NT2/D1 (cell line): ENCODE measurements around the gene C17orf58.
A peak's percentile ranks its signal among the peaks of the same experiment; 100 is the strongest.
"Not testable (repeated sequence)": the region's sequence is repeated elsewhere in the genome, so short reads cannot be mapped to it uniquely, and the experiment has no call there.

Source experiments
- DNase-seq: peaks from one replicate; pipeline ENCODE4 v3.0.0-alpha.2; 2011; ENCODE audit warnings: low read depth, low spot score
- H3K27me3 ChIP-seq: 2 replicates; pipeline ENCODE4 v1.6.0; 2011; ENCODE audit warnings: mild to moderate bottlenecking; ENCODE audit not compliant: insufficient read length, insufficient read depth
- H3K36me3 ChIP-seq: 2 replicates; pipeline ENCODE4 v1.6.1; 2011; ENCODE audit warnings: mild to moderate bottlenecking, low read length, mixed read lengths; ENCODE audit not compliant: insufficient read depth, insufficient read length
- H3K4me1 ChIP-seq: 2 replicates; pipeline ENCODE4 v1.5.1; 2011; ENCODE audit not compliant: insufficient read depth, insufficient read length
- H3K4me3 ChIP-seq: 2 replicates; pipeline ENCODE4 v1.5.1; 2011; ENCODE audit warnings: low read depth; ENCODE audit not compliant: insufficient read length
- H3K9ac ChIP-seq: 2 replicates; pipeline ENCODE4 v1.6.0; 2011; ENCODE audit warnings: low read depth; ENCODE audit not compliant: insufficient read length
- H3K9me3 ChIP-seq: 2 replicates; pipeline ENCODE4 v1.5.1; 2011; ENCODE audit warnings: mild to moderate bottlenecking, low read length; ENCODE audit not compliant: insufficient read depth
- SUZ12 ChIP-seq: IDR thresholded peaks from 2 replicates; pipeline ENCODE4 v1.6.1; 2011; ENCODE audit not compliant: insufficient read length, insufficient read depth; ENCODE audit errors: extremely low read depth
- YY1 ChIP-seq: IDR thresholded peaks from 2 replicates; pipeline ENCODE4 v1.6.1; 2011; ENCODE audit not compliant: insufficient read length, insufficient read depth
- ZNF274 ChIP-seq: IDR thresholded peaks from 2 replicates; pipeline ENCODE4 v1.6.1; 2011; ENCODE audit warnings: mild to moderate bottlenecking, low read depth, low read length

The C17orf58 gene

DNA sequence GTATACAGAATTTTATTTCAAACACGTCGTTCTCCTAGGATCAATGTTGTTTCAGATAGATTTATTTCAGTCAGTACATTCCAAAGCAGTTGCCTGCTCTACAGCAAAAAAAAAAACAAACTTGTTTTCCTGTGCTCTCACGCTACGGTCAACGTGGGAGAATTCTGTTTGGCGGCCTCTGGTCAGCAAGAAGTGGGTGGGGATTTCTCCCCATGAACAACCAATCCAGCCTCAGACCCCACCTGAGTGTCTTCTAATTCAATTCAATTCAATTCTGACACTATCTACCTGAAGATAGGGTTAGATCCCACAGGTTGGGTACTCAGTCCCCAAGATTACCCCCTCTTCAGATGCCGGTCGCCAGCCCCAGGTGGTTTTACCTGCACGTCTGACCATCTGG, 22.1 kb downstream of the C17orf58 start:
- TF ChIP-seq YY1 (no peak), ZNF274 (no peak), SUZ12 (no peak)
- peak overlapping the region; percentile 62 for H3K9ac ChIP-seq
- H3K9me3 ChIP-seq, result no peaks in the 10 kb centered on the region
- H3K27me3 ChIP-seq, result no peaks in the 10 kb centered on the region
- DNase-seq, result no peak
- peaks cover 24% of the 10 kb centered on the region for H3K36me3 ChIP-seq
- H3K4me1 ChIP-seq, result no peaks in the 10 kb centered on the region
- peak overlapping the region; percentile 62 for H3K4me3 ChIP-seq

DNA sequence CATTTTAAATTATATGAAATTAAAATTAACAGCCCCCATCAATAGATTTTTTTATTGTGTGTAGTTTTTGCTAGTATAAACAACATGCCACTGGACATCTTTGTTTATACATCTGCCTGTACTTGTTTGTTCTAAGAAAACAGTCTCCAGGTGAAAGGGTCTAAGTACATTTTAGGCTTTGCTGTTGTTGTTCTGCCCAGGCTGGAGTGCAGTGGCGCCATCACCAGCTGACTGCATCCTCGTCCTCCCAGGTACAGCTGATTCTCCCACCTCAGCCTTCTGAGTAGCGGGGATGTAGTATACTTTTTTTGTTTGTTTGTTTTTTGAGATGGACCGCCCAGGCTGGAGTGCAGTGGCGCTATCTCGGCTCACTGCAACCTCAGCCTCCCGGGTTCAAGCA, 25.5 kb downstream of the C17orf58 start:
- DNase-seq, result no peak
- no peak overlapping the region for H3K9ac ChIP-seq
- no peaks in the 10 kb centered on the region for H3K4me1 ChIP-seq
- H3K36me3 ChIP-seq, result peaks cover 40% of the 10 kb centered on the region
- no peaks in the 10 kb centered on the region for H3K27me3 ChIP-seq
- TF ChIP-seq YY1 (no peak), SUZ12 (no peak), ZNF274 (no peak)
- no peaks in the 10 kb centered on the region for H3K9me3 ChIP-seq
- no peak overlapping the region for H3K4me3 ChIP-seq

DNA sequence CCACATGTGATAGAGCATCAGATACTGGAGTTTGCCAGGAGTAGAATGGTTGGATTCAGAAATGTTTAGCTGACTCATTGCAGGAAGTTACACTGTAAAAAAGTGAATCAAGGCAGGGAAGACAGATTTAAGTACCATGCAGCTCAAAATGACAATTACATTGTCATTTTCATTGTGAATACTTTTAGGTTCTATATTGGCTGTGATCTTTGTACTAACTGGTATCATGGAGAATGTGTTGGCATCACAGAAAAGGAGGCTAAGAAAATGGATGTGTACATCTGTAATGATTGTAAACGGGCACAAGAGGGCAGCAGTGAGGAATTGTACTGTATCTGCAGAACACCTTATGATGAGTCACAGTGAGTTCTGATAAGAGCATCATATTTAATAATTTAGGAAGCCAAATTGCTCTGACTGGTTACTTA, 33.1 kb downstream of the C17orf58 start:
- H3K4me1 ChIP-seq, H3K27me3 ChIP-seq, H3K9ac ChIP-seq, H3K9me3 ChIP-seq, H3K4me3 ChIP-seq: not testable (repeated sequence)
- H3K36me3 ChIP-seq, result peaks cover 50% of the 10 kb centered on the region
- DNase-seq, result peak; percentile 30

DNA sequence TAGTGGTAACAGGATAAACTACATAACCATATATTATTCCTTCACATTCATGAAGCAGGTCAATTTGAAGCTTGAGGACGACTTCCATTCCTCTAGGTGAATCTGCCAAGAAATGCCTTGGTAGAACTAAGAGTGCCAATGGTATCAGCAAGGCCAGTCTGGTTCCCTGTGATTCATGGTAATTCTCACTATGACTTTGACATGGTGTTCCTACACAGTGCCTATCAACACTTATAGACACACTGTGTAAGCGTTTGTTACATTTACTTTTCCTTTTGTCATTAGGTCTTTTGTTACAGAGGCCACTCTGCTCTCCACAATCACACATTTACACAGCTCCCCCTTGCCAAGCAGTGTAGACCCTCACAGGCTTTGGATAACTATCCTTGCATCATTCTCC, 34.1 kb downstream of the C17orf58 start:
- H3K27me3 ChIP-seq, DNase-seq, H3K9ac ChIP-seq, H3K4me1 ChIP-seq, H3K9me3 ChIP-seq, H3K4me3 ChIP-seq: not testable (repeated sequence)
- H3K36me3 ChIP-seq, result peaks cover 49% of the 10 kb centered on the region

DNA sequence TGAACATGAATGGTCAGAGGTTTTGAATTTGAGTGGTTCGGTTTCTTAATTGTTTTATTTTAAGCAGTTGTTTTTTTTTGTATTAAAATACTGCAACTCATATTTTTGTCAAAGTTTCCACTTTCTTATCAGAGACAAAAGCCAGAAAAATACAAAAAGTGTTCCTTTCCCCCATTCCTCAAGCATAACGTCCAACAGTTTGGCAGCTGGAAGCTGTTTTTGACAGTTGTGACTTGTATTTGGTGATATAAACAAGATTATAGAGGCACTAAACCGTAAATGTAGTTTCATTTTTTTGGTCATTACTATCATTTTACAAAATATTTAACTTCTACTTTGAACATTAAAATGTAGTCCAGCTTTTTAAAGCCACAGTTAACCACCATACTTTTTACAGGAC, 36.0 kb downstream of the C17orf58 start:
- not testable (repeated sequence) for H3K4me1 ChIP-seq, H3K27me3 ChIP-seq, DNase-seq, H3K9ac ChIP-seq, H3K4me3 ChIP-seq, H3K9me3 ChIP-seq
- H3K36me3 ChIP-seq, result peaks cover 41% of the 10 kb centered on the region

DNA sequence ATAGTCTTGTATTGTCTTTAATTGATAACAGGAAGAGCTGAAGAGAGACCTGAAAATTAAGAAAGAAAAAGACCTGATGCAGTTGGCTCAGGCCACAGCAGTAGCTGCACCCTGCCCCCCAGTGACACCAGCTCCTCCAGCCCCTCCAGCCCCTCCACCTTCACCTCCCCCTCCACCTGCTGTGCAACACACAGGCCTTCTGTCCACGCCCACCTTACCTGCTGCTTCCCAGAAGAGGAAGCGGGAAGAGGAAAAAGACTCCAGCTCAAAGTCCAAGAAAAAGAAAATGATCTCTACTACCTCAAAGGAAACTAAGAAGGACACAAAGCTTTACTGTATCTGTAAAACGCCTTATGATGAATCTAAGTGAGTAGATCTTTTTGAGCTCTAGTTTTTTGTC, 36.8 kb downstream of the C17orf58 start:
- H3K27me3 ChIP-seq, result no peaks in the 10 kb centered on the region
- H3K4me1 ChIP-seq, result no peaks in the 10 kb centered on the region
- H3K9me3 ChIP-seq, result no peaks in the 10 kb centered on the region
- H3K36me3 ChIP-seq, result peaks cover 37% of the 10 kb centered on the region
- TF ChIP-seq SUZ12 (no peak), ZNF274 (no peak), YY1 (no peak)
- H3K4me3 ChIP-seq, result no peak overlapping the region
- no peak for DNase-seq
- no peak overlapping the region for H3K9ac ChIP-seq

DNA sequence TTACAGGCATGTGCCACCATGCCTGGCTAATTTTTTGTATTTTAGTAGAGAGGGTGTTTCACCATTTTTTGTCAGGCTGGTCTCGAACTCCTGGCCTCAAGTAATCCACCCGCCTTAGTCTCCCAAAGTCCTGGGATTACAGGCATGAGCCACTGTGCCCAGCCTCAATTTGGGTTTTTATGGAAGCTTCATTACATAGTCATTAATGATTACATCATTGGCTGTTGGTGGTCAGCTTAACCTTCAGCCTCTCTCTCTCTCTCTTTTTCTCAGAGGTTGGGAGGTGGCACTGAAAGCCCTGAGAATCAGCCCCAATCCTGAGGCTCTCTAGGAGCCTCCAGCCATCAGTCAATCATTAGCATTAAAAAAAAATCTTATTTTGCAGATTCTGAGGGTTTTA, 45.3 kb downstream of the C17orf58 start:
- Histone ChIP-seq H3K27me3 (no peaks in the 10 kb centered on the region), H3K9me3 (no peaks in the 10 kb centered on the region), H3K9ac (no peak overlapping the region), H3K4me1 (no peaks in the 10 kb centered on the region), H3K4me3 (no peak overlapping the region), H3K36me3 (peaks cover 69% of the 10 kb centered on the region)
- TF ChIP-seq YY1 (no peak), SUZ12 (no peak)
- no peak for DNase-seq

DNA sequence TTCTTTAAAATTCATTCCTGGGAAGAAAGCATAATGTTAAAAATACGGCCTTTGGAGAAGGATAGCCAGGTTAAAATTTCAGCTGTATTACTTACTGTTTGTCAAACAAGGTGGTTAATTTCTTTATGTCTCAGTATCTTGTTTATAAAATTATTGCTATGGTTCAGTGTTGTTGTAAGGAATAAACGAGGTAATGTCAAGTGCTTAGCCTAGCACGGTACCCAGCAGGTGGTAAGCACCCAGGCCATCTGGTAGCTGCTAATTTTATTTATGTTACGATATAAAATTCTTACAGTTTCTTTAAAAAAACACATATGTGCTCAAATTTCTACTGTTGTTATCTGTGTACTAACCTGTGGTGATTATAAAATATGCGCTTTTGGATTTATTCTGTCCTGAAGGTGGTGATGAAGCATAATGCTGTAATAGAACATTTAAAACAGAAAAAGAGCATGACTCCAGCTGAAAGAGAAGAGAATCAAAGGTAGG, 48.9 kb downstream of the C17orf58 start:
- no peak overlapping the region for H3K4me3 ChIP-seq
- peaks cover 84% of the 10 kb centered on the region for H3K36me3 ChIP-seq
- H3K9me3 ChIP-seq, result no peaks in the 10 kb centered on the region
- no peaks in the 10 kb centered on the region for H3K27me3 ChIP-seq
- TF ChIP-seq YY1, result no peak
- H3K4me1 ChIP-seq, result no peaks in the 10 kb centered on the region
- DNase-seq, result no peak
- H3K9ac ChIP-seq, result no peak overlapping the region
